NCI-H2107 treated with DMSO at 0.1 percent for 48 hours (cell line): ENCODE results near the gene VCP.
A peak's percentile ranks its signal among the peaks of the same experiment; 100 is the strongest.

Experiments
- DNase-seq: peaks from one replicate; lab custom pipeline; 2025; ENCODE audit not compliant: unreplicated experiment; lab: John Stamatoyannopoulos, UW

Gene VCP

GRCh38 chr9:35067056-35067455 is 5.4 kb downstream of the VCP start:
- no peak for DNase-seq

GRCh38 chr9:35060548-35061207 is 11.7 kb downstream of the VCP start:
- no peak for DNase-seq

GRCh38 chr9:35059438-35059837 is 13.0 kb downstream of the VCP start:
- no peak for DNase-seq

GRCh38 chr9:35057271-35057620 is 15.2 kb downstream of the VCP start:
- DNase-seq = no peak

GRCh38 chr9:35056571-35057270 is 15.7 kb downstream of the VCP start:
- no peak for DNase-seq

GRCh38 chr9:35054871-35055644 is 17.4 kb downstream of the VCP start:
- DNase-seq = no peak

GRCh38 chr9:35054185-35054835 is 18.1 kb downstream of the VCP start:
- DNase-seq = no peak

GRCh38 chr9:35051069-35051967 is 21.1 kb downstream of the VCP start:
- peak; percentile 4 for DNase-seq

- DNase-seq = no peak
Observed at GRCh38 chr9:35048511-35048910, 23.9 kb downstream of the VCP start.

- no peak for DNase-seq
Observed at GRCh38 chr9:35044071-35044470, 28.4 kb downstream of the VCP start.

- DNase-seq = no peak
Observed at GRCh38 chr9:35042891-35043545, 29.4 kb downstream of the VCP start.

GRCh38 chr9:35042081-35042604 is 30.3 kb downstream of the VCP start:
- no peak for DNase-seq

GRCh38 chr9:35035851-35036701 is 36.3 kb downstream of the VCP start:
- DNase-seq = no peak

- DNase-seq = no peak
Observed at GRCh38 chr9:35033101-35033500, 39.3 kb downstream of the VCP start.

- DNase-seq = no peak
Observed at GRCh38 chr9:35029852-35030251, 42.6 kb downstream of the VCP start.

GRCh38 chr9:35029241-35029640 is 43.2 kb downstream of the VCP start:
- no peak for DNase-seq

GRCh38 chr9:35028341-35028740 is 44.1 kb downstream of the VCP start:
- DNase-seq = no peak

GRCh38 chr9:35027860-35028259 is 44.6 kb downstream of the VCP start:
- DNase-seq = no peak

- DNase-seq = no peak
Observed at GRCh38 chr9:35027374-35027773, 45.1 kb downstream of the VCP start.
